ENCODE results near the gene MT1A. TPM values are rescaled to one million over a fixed set of nuclear protein-coding genes. Genes with fewer than 3 reads are reported as not detected.

The MT1A gene
- total and polyA plus RNA-seq, 10 of the 15 experiments (the other 5 are each of a cell fraction or from before 2014, with no cell fraction given) = not detected

GRCh38 chr16:56649820-56650219 is 11.4 kb downstream of the MT1A start:
- in situ Hi-C loops (cut with MboI) = no loop called here
- no peak overlapping the region for H3K4me2 ChIP-seq (ENCODE audit: control insufficient read depth, insufficient read depth)

More at GRCh38 chr16:56649820-56650219, 11.4 kb downstream of the MT1A start:
- no peaks in the 10 kb centered on the region for H4K20me1 ChIP-seq (ENCODE audit: control insufficient read depth, insufficient read depth)
- SMC1A ChIA-PET (ENCODE audit: uncharacterized antibody, unreplicated experiment) = no interaction called here
- H3K27ac ChIP-seq (ENCODE audit: control insufficient read depth, insufficient read depth) = no peak overlapping the region
- CTCF ChIA-PET = interaction anchor here (0.6 kb wide), 1 partner anchor 51 kb away, joined by 3 read pairs; no protein-coding TSS in a partner anchor
- 17% methylated on average over 3 of the region's 3 CpGs for WGBS (ENCODE audit: insufficient coverage, insufficient replicate concordance, low lambda C conversion rate, missing lambda C conversion rate)
- no peak for TF ChIP-seq BCL3 (IDR thresholded peaks at IDR 0.05; ENCODE audit: borderline replicate concordance, insufficient read depth, low read depth, low read length, poor library complexity, severe bottlenecking)
- no peak for TF ChIP-seq MEF2A (IDR thresholded peaks at IDR 0.05; ENCODE audit: insufficient read depth, low read depth, low read length)
- no peak for TF ChIP-seq POLR2AphosphoS2 (IDR thresholded peaks at IDR 0.05; ENCODE audit: low read depth, low read length)
- no peak for TF ChIP-seq EZH2 (IDR thresholded peaks at IDR 0.05; ENCODE audit: borderline replicate concordance, control insufficient read depth, low read depth, low read length)
- no peak for TF ChIP-seq SREBF2 (IDR thresholded peaks at IDR 0.05; ENCODE audit: low read length)
- TF ChIP-seq USF2 (IDR thresholded peaks at IDR 0.05; ENCODE audit: borderline replicate concordance, low read depth, low read length) = no peak
- no peak for TF ChIP-seq SIX5 (IDR thresholded peaks at IDR 0.05; ENCODE audit: low read depth, low read length, severe bottlenecking)
- no peak for TF ChIP-seq TBL1XR1 (IDR thresholded peaks at IDR 0.05; ENCODE audit: low read depth, low read length)
- TF ChIP-seq NR2C1 (IDR thresholded peaks at IDR 0.05) = no peak
- TF ChIP-seq ZNF24 (IDR thresholded peaks at IDR 0.05) = no peak
- TF ChIP-seq ZNF217 (IDR thresholded peaks at IDR 0.05) = no peak
- TF ChIP-seq NRF1 (conservative IDR thresholded peaks at IDR 0.05; ENCODE audit: low read depth, low read length) = no peak
- no peak for TF ChIP-seq TCF7 (IDR thresholded peaks at IDR 0.05; ENCODE audit: borderline replicate concordance)
- no peak for TF ChIP-seq NR2F1 (conservative IDR thresholded peaks at IDR 0.05)
- no peak for TF ChIP-seq E4F1 (IDR thresholded peaks at IDR 0.05; ENCODE audit: borderline replicate concordance, partially characterized antibody)
- no peak for TF ChIP-seq NFXL1 (IDR thresholded peaks at IDR 0.05; ENCODE audit: borderline replicate concordance)
- no peak for TF ChIP-seq ZBED1 (IDR thresholded peaks at IDR 0.05; ENCODE audit: borderline replicate concordance)
- no peak overlapping the region for H2AFZ ChIP-seq (ENCODE audit: control insufficient read depth, low read depth, low read length)
- no peaks in the 10 kb centered on the region for H3K9me3 ChIP-seq (replicated peaks; ENCODE audit: control insufficient read depth, insufficient read depth, low read length)
- peaks cover 8 to 14% of the 10 kb centered on the region in 2 experiments for H3K27me3 ChIP-seq (replicated peaks in 1 of 2; ENCODE audit: control insufficient read depth in 2 of 2, insufficient read depth in 2 of 2, low read length in 1 of 2)
- BruUV-seq (replicated peaks) = no TSS peak
- ATAC-seq (no peak), FAIRE-seq (no peak), DNase-seq (ENCODE audit: low read depth, low spot score) (no peak)
- no peaks in the 10 kb centered on the region for H3K36me3 ChIP-seq (ENCODE audit: control insufficient read depth in 2 of 2, insufficient read depth in 2 of 2, low read length in 1 of 2)
- RAD21 ChIA-PET (ENCODE audit: unreplicated experiment) = no interaction called here
- no peak overlapping the region for H3K4me3 ChIP-seq
- intact Hi-C loops (cut with micrococcal nuclease; ENCODE audit: unreplicated experiment) = no loop called here
- H3K79me2 ChIP-seq (ENCODE audit: control insufficient read depth, insufficient read depth, low read length) = no peaks in the 10 kb centered on the region
- H3K9ac ChIP-seq (ENCODE audit: control insufficient read depth, insufficient read depth, low read length) = no peak overlapping the region
- no peaks in the 10 kb centered on the region for H3K4me1 ChIP-seq (ENCODE audit: control insufficient read depth, insufficient read depth, low read length)
- POLR2A ChIA-PET = interaction anchor here (0.6 kb wide), 1 partner anchor 24 kb away, joined by 3 read pairs; the partner anchor contains the start of gene MT1E

All from GM12878 (cell line).